ENCODE results near the gene PHF20. TPM values are rescaled to one million over a fixed set of nuclear protein-coding genes. Genes with fewer than 3 reads are reported as not detected.

PHF20 gene
- total RNA-seq, 2 experiments from 2014 or later, result 119 to 126 TPM

- POLR2A ChIA-PET, result interaction anchor here (15.8 kb wide), 1 partner anchor 27 kb away, joined by 891 read pairs; the partner anchor contains the start of gene RBM39
These were observed 5.0 kb upstream of the PHF20 start for GRCh38 chr20:35766843-35767242.

DNA sequence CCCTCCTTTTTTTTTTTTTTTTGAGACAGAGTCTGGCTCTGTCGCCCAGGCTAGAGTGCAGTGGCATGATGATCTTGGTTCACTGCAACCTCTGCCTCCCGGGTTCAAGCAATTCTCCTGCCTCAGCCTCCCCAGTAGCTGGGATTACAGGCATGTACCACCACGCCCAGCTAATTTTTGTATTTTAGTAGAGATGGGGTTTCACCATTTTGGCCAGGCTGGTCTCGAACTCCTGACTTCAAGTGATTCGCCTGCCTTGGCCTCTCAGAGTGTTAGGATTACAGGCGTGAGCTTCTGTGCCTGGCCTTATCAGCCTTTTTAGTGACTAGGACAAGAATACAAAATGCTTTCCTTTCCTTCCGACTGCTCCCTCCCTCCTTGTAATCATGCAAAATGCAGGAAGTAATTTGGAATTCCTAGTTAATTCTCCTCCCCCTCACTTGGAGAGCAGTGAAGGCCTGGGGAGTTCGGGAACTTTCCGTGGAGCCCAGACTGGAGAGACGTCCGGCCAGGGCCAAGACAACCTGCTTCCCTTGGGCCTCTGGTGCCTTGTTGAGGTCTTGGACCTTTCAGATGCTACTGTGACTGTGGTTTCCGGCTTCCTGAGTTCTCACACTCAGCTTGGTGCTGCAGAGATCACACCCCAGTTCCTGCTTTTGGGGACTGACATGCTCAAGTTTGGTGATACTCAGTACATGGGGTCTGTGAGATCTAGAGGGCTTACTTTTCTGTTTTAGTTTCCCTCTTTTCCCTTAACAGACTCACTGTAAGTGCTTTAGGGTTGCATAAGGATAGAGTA is 3.9 kb upstream of the PHF20 start:
- H3K4me1 ChIP-seq (ENCODE audit: insufficient read depth, low read length), result peaks cover 80% of the 10 kb centered on the region
- no peaks in the 10 kb centered on the region for H3K9me3 ChIP-seq (ENCODE audit: control insufficient read depth in 1 of 2, insufficient read depth in 1 of 2, low read length in 2 of 2)
- Mint-ChIP-seq H3K4me1 (ENCODE audit: low read depth) (peaks cover 52% of the 10 kb centered on the region), H3K27ac (peak overlapping the region; percentile 96), H3K36me3 (ENCODE audit: low read depth) (peaks cover 9% of the 10 kb centered on the region), H3K9me3 (peaks cover 3% of the 10 kb centered on the region), H3K4me3 (peak overlapping the region; percentile 83), H3K27me3 (no peaks in the 10 kb centered on the region)
- TF ChIP-seq, protein P1, sequence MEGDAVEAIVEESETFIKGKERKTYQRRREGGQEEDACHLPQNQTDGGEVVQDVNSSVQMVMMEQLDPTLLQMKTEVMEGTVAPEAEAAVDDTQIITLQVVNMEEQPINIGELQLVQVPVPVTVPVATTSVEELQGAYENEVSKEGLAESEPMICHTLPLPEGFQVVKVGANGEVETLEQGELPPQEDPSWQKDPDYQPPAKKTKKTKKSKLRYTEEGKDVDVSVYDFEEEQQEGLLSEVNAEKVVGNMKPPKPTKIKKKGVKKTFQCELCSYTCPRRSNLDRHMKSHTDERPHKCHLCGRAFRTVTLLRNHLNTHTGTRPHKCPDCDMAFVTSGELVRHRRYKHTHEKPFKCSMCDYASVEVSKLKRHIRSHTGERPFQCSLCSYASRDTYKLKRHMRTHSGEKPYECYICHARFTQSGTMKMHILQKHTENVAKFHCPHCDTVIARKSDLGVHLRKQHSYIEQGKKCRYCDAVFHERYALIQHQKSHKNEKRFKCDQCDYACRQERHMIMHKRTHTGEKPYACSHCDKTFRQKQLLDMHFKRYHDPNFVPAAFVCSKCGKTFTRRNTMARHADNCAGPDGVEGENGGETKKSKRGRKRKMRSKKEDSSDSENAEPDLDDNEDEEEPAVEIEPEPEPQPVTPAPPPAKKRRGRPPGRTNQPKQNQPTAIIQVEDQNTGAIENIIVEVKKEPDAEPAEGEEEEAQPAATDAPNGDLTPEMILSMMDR (IDR thresholded peaks at IDR 0.05), result no peak
- POLR2A ChIA-PET, result interaction anchor here (0.6 to 15.8 kb wide), 10 partner anchors 9 to 186 kb away, joined by 3 to 891 read pairs (median 6); partner anchors contain the start of genes RBM39 and SCAND1
- no peaks in the 10 kb centered on the region for H3K27me3 ChIP-seq (ENCODE audit: control insufficient read depth in 1 of 2, insufficient read depth in 2 of 2, low read length in 2 of 2)
- CTCF ChIA-PET, result interaction anchor here (0.7 to 1.9 kb wide), 5 partner anchors 12 to 148 kb away, joined by 3 to 18 read pairs (median 3); partner anchors contain the start of gene RBM39
- ATAC-seq (ENCODE audit: poor library complexity), result peak; percentile 37
- DNase-seq, result peak; percentile 45 to 91 (median 62)
- peak overlapping the region; percentile 30 for H3K4me3 ChIP-seq (ENCODE audit: low read length)
- intact Hi-C loops (cut with DNase I, micrococcal nuclease), result loop anchor here (1.0 kb wide), 2 partner anchors 24 to 26 kb away; partner anchors contain the start of gene RBM39 (in 1 of the 2)
- H3K27ac ChIP-seq (ENCODE audit: low read depth in 1 of 2, low read length in 2 of 2), result peak overlapping the region; percentile 86 to 96
- H3K36me3 ChIP-seq (ENCODE audit: insufficient read depth, low read length), result no peaks in the 10 kb centered on the region

More at GRCh38 chr20:35766843-35767242, 5.0 kb upstream of the PHF20 start:
- Mint-ChIP-seq H3K27ac (peak overlapping the region; percentile 96), H3K4me1 (ENCODE audit: low read depth) (peaks cover 51% of the 10 kb centered on the region), H3K9me3 (peaks cover 3% of the 10 kb centered on the region), H3K4me3 (peak overlapping the region; percentile 60), H3K36me3 (ENCODE audit: low read depth) (peaks cover 4% of the 10 kb centered on the region), H3K27me3 (no peaks in the 10 kb centered on the region)
- Histone ChIP-seq H3K4me3 (ENCODE audit: low read length) (no peak overlapping the region), H3K27me3 (ENCODE audit: control insufficient read depth in 1 of 2, insufficient read depth in 2 of 2, low read length in 2 of 2) (no peaks in the 10 kb centered on the region), H3K4me1 (ENCODE audit: insufficient read depth, low read length) (peaks cover 76% of the 10 kb centered on the region), H3K36me3 (ENCODE audit: insufficient read depth, low read length) (no peaks in the 10 kb centered on the region), H3K9me3 (ENCODE audit: control insufficient read depth in 1 of 2, insufficient read depth in 1 of 2, low read length in 2 of 2) (no peaks in the 10 kb centered on the region), H3K27ac (ENCODE audit: low read depth in 1 of 2, low read length in 2 of 2) (peak overlapping the region; percentile 86 to 96)
- intact Hi-C loops (cut with DNase I, micrococcal nuclease), result no loop called here
- ATAC-seq (ENCODE audit: poor library complexity) (no peak), DNase-seq (no peak)
- CTCF ChIA-PET, result no interaction called here
- TF ChIP-seq, protein P1 (IDR thresholded peaks at IDR 0.05), result no peak

GRCh38 chr20:35768731-35769664 is 2.8 kb upstream of the PHF20 start:
- Histone ChIP-seq H3K36me3 (ENCODE audit: insufficient read depth, low read length) (no peaks in the 10 kb centered on the region), H3K4me3 (ENCODE audit: low read length) (peak overlapping the region; percentile 30), H3K9me3 (ENCODE audit: control insufficient read depth in 1 of 2, insufficient read depth in 1 of 2, low read length in 2 of 2) (no peaks in the 10 kb centered on the region), H3K27ac (ENCODE audit: low read depth in 1 of 2, low read length in 2 of 2) (peak overlapping the region; percentile 86 to 96), H3K27me3 (ENCODE audit: control insufficient read depth in 1 of 2, insufficient read depth in 2 of 2, low read length in 2 of 2) (no peaks in the 10 kb centered on the region), H3K4me1 (ENCODE audit: insufficient read depth, low read length) (peaks cover 86% of the 10 kb centered on the region)
- Mint-ChIP-seq H3K36me3 (ENCODE audit: low read depth) (peaks cover 20% of the 10 kb centered on the region), H3K4me1 (ENCODE audit: low read depth) (peaks cover 63% of the 10 kb centered on the region), H3K4me3 (peak overlapping the region; percentile 83), H3K27me3 (no peaks in the 10 kb centered on the region), H3K9me3 (peaks cover 3% of the 10 kb centered on the region), H3K27ac (peak overlapping the region; percentile 96)
- intact Hi-C loops (cut with DNase I, micrococcal nuclease), result loop anchor here (1.0 kb wide), 2 partner anchors 25 to 27 kb away; partner anchors contain the start of gene RBM39 (in 1 of the 2)
- DNase-seq (peak in 10 of 14 experiments; percentile 5 to 75 (median 28)), ATAC-seq (ENCODE audit: poor library complexity) (no peak)
- TF ChIP-seq, protein P1 (IDR thresholded peaks at IDR 0.05), result no peak
- ChIA-PET POLR2A (interaction anchor here (0.6 to 15.8 kb wide), 10 partner anchors 8 to 184 kb away, joined by 3 to 891 read pairs (median 6); partner anchors contain the start of genes RBM39, SCAND1 and SPAG4), CTCF (interaction anchor here (0.9 to 1.9 kb wide), 3 partner anchors 11 to 26 kb away, joined by 3 to 18 read pairs (median 4); partner anchors contain the start of gene RBM39)

All from CD4-positive, alpha-beta T cell (primary cell).